Measurements from ENCODE around the gene SLC28A2.

DNA sequence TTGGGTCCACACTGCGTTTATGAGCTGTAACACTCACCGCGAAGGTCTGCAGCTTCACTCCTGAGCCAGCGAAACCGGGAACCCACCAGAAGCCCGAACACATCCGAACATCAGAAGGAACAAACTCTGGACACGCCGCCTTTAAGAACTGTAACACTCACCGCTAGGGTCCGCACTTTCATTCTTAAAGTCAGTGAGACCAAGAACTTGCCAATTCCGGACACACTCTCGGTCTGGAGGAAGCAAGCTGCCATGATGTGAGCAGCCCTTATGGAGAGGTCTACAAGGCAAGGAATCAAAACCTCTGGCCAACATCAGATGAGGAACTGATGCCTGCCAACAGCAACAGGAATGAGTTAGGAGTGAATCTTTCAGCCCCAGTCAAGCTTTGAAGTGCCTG is 62.9 kb downstream of the SLC28A2 start:
- TF ChIP-seq KDM5B (IDR thresholded peaks at IDR 0.05; ENCODE audit: insufficient replicate concordance, low read depth, low read length) (no peak), NRF1 (conservative IDR thresholded peaks at IDR 0.05 in 1 of 2, IDR thresholded peaks at IDR 0.05 in 1 of 2) (no peak), SMARCC2 (IDR thresholded peaks at IDR 0.05; ENCODE audit: low read depth) (no peak), GATA2 (CRISPR knock-in tag; IDR thresholded peaks at IDR 0.05) (no peak), HDAC2 (IDR thresholded peaks at IDR 0.05) (no peak), PTRF (tag; IDR thresholded peaks at IDR 0.05) (no peak), CREM (IDR thresholded peaks at IDR 0.05; ENCODE audit: low read depth) (no peak)
